Brain microvascular endothelial cell (primary cell): ENCODE data around the gene GFAP.
A peak's percentile ranks its signal among the peaks of the same experiment; 100 is the strongest.
"Not testable (repeated sequence)": the region's sequence is repeated elsewhere in the genome, so short reads cannot be mapped to it uniquely, and the experiment has no call there.

ENCODE experiments used
- DNase-seq: peaks from one replicate; pipeline ENCODE4 v3.0.0-alpha.2; 2020
- H3K27ac ChIP-seq: fragments of 250-450 bp; sonication (Bioruptor Pico); 2 replicates; pipeline ENCODE4 v1.5.1; 2020; ENCODE audit warnings: mild to moderate bottlenecking, moderate library complexity
- H3K27me3 ChIP-seq: fragments of 250-450 bp; sonication (Bioruptor Pico); replicated peaks from 2 replicates; pipeline ENCODE4 v1.5.1; 2020; ENCODE audit warnings: mild to moderate bottlenecking
- H3K36me3 ChIP-seq: fragments of 250-450 bp; sonication (Bioruptor Pico); replicated peaks from 2 replicates; pipeline ENCODE4 v1.5.1; 2020; ENCODE audit warnings: mild to moderate bottlenecking
- H3K4me3 ChIP-seq: 2 replicates; pipeline ENCODE4 v1.5.1; 2011; ENCODE audit warnings: low read depth, mild to moderate bottlenecking, control low read depth, low read length, moderate library complexity
- in situ Hi-C: cut with HindIII; loops from 2 replicates; pipeline ENCODE4 v1.10.0; 2017; ENCODE audit warnings: low sequenced_read_pairs, low pct_ligation_motif_present
- TF ChIP-seq, protein P1 (sequence below): IDR thresholded peaks from 2 replicates; pipeline ENCODE4 v1.5.1; 2011; ENCODE audit warnings: low read depth, mild to moderate bottlenecking, moderate library complexity, low read length, control low read depth, inconsistent platforms; ENCODE audit errors: missing control alignments

The GFAP gene

DNA sequence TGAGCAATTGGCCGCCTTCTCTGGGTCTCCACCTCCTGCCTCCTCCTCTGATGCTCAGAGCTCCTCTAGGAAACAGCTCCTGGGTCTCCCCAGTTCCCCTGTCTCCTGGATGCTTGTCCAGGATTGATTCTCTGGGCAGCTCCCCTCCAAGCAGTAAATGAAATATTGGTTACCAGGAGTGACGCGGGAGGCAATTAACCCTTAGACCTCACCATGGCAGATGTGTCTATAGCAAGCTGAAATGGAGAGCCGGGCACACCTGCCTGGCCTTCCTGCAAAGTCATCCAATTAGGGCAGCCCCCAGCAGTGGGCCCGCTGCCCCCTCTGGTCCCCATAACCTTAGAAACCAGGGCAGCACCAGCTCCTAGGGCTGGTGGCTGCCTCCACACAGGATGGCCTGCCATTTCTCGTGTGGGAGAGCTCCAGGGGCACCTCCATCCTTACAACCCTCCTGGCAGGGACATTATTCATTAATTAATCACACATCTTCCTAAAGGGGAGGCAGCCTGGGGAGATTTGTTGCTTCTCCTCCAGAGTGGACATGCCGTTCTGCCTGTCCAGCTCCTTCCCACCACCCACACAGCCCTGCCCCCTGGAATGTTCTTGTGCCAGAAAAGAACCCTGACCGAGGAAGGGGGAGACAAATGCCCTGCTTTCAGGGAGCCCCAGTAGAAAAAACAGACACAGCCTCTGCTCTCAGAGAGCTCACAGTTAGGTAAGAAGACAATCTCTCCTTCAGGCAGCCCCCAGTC lies 40.5 kb upstream of the GFAP start:
- H3K27me3 ChIP-seq = peaks cover 5% of the 10 kb centered on the region
- TF ChIP-seq, protein P1, sequence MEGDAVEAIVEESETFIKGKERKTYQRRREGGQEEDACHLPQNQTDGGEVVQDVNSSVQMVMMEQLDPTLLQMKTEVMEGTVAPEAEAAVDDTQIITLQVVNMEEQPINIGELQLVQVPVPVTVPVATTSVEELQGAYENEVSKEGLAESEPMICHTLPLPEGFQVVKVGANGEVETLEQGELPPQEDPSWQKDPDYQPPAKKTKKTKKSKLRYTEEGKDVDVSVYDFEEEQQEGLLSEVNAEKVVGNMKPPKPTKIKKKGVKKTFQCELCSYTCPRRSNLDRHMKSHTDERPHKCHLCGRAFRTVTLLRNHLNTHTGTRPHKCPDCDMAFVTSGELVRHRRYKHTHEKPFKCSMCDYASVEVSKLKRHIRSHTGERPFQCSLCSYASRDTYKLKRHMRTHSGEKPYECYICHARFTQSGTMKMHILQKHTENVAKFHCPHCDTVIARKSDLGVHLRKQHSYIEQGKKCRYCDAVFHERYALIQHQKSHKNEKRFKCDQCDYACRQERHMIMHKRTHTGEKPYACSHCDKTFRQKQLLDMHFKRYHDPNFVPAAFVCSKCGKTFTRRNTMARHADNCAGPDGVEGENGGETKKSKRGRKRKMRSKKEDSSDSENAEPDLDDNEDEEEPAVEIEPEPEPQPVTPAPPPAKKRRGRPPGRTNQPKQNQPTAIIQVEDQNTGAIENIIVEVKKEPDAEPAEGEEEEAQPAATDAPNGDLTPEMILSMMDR = no peak
- H3K36me3 ChIP-seq = no peaks in the 10 kb centered on the region
- DNase-seq = no peak
- no peak overlapping the region for H3K4me3 ChIP-seq
- no peak overlapping the region for H3K27ac ChIP-seq
- in situ Hi-C loops = no loop called here

DNA sequence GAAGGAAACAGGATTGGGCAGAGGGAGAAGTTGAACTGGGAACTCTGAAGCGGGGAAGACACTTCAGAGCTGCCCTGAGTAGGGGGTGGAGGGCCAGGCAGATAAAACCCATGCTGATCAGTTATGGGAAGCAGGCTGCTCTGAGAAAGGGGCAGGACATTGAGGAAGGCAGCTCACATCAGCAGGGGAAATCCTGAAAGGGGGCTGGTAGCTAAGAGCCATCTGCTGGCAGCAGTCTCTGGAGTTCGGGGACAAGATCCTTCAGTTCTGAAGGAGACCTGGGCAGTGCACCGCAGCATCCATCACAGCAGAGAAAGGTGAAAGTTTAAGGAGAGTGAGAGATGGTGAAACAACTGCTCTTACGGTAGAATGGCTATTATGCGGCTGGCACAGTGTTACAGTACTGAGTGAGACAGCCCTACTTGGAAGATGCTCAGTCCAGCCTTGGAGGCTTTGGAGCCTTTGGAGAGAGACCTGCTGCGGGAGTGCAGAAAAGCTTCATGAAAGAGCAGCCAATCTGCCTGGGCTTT lies 37.7 kb upstream of the GFAP start:
- DNase-seq = no peak
- no peak overlapping the region for H3K4me3 ChIP-seq
- TF ChIP-seq, protein P1 = peak; percentile 2
- in situ Hi-C loops = no loop called here
- H3K27ac ChIP-seq = no peak overlapping the region
- no peaks in the 10 kb centered on the region for H3K27me3 ChIP-seq
- H3K36me3 ChIP-seq = no peaks in the 10 kb centered on the region

GRCh38 chr17:44948315-44948795 lies 33.1 kb upstream of the GFAP start:
- TF ChIP-seq, protein P1 = no peak
- DNase-seq = no peak
- Histone ChIP-seq H3K27me3 (no peaks in the 10 kb centered on the region), H3K36me3 (no peaks in the 10 kb centered on the region), H3K27ac (no peak overlapping the region), H3K4me3 (peak overlapping the region; percentile 93)
- in situ Hi-C loops = no loop called here

- no peaks in the 10 kb centered on the region for H3K27me3 ChIP-seq
- in situ Hi-C loops = no loop called here
- peak within 1 kb of the TSS; percentile 30 for H3K27ac ChIP-seq
- peak within 1 kb of the TSS; percentile 93 for H3K4me3 ChIP-seq
- H3K36me3 ChIP-seq = no peaks in the 10 kb centered on the region
- peak; percentile 92 for DNase-seq
- TF ChIP-seq, protein P1 = no peak
Measured at GRCh38 chr17:44947461-44948314, 32.4 kb upstream of the GFAP start, which contains the start of gene KIF18B. Gene KIF18B, minus strand, starts transcription at chr17:44947773. Its CDS starts 11,429 bp downstream, at chr17:44936344.

- DNase-seq, H3K27ac ChIP-seq, H3K27me3 ChIP-seq, H3K36me3 ChIP-seq, in situ Hi-C loops, H3K4me3 ChIP-seq: not testable (repeated sequence)
Measured at GRCh38 chr17:44945652-44946051, 30.4 kb upstream of the GFAP start.

DNA sequence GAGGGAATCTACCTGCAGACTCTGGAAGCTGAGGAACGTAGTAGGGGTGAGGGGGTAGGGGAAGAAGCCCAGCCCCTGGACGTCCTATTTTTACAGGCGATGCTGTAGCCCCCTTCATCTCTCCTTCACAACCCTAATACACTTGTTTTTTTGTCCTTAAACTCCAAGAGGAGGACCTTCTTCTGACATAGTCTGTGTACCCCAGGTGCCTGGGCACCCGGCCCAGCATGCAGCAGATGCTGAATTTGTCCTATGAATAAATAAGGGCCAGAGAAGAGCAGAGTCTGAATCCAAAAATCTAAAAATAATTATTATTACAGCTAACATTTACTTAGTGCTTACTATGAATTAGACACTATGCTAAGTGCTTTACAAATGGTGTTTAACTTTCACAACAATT lies 27.2 kb upstream of the GFAP start:
- in situ Hi-C loops = no loop called here
- H3K27ac ChIP-seq = no peak overlapping the region
- TF ChIP-seq, protein P1 = no peak

More for the DNA sequence above, 27.2 kb upstream of the GFAP start:
- no peaks in the 10 kb centered on the region for H3K27me3 ChIP-seq
- H3K4me3 ChIP-seq = no peak overlapping the region
- no peak for DNase-seq
- no peaks in the 10 kb centered on the region for H3K36me3 ChIP-seq
